Duodenal mucosa (tissue), 2 donors: ENCODE measurements around the gene ZNF407.

Experiments used
- H3K27ac ChIP-seq: one replicate; pipeline ENCODE4 v1.7.0; 2013; ENCODE audit warnings: low read depth, low read length
- H3K27me3 ChIP-seq, 2 donors: one replicate each; pipeline ENCODE4 v1.7.0; 2013; ENCODE audit warnings: low read length in 2 of 2, control low read depth in 1 of 2; ENCODE audit not compliant: insufficient read depth in 2 of 2, control insufficient read depth in 1 of 2
- H3K36me3 ChIP-seq, 2 donors: one replicate each; pipeline ENCODE4 v1.7.0; 2013; ENCODE audit warnings: low read length in 2 of 2, control low read depth in 1 of 2; ENCODE audit not compliant: insufficient read depth in 2 of 2, control insufficient read depth in 1 of 2
- H3K4me1 ChIP-seq, 2 donors: one replicate each; pipeline ENCODE4 v1.7.0; 2013; ENCODE audit warnings: low read length in 2 of 2, control low read depth in 1 of 2; ENCODE audit not compliant: insufficient read depth in 2 of 2, control insufficient read depth in 1 of 2
- H3K4me3 ChIP-seq, 2 donors: one replicate each; pipeline ENCODE4 v1.7.0; 2013; ENCODE audit warnings: low read length in 2 of 2, low read depth in 1 of 2
- H3K9ac ChIP-seq, 2 donors: one replicate each; pipeline ENCODE4 v1.7.0; 2013; ENCODE audit warnings: low read length in 2 of 2, low read depth in 1 of 2
- H3K9me3 ChIP-seq, 2 donors: one replicate each; pipeline ENCODE4 v1.7.0; 2013; ENCODE audit warnings: low read length in 2 of 2, control low read depth in 1 of 2; ENCODE audit not compliant: control insufficient read depth in 1 of 2

ZNF407 gene

DNA sequence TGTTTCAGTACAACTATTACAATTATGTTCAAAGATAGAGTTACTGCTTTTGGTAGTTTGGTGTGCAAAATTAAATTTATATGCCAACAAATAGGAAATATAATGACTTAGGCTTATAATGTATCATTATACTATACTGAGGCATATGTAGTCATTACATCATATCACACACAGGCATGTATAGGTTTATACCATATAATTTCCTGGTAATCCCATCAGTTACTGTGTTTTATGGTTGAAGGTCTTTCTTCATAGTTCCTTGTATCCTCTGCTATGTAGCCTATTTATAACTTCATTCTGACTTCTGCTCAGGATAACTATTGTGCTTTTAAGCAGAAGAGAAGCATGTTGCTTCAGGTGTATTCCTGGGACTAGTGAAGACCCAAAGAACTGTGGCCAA lies 110.5 kb downstream of the ZNF407 start:
- H3K4me1 ChIP-seq, result peaks cover 0 to 5% of the 10 kb centered on the region in 2 donors
- H3K36me3 ChIP-seq, result no peaks in the 10 kb centered on the region
- H3K9me3 ChIP-seq, result no peaks in the 10 kb centered on the region
- H3K27me3 ChIP-seq, result no peaks in the 10 kb centered on the region
- H3K9ac ChIP-seq, result no peak overlapping the region
- H3K4me3 ChIP-seq, result no peak overlapping the region
- no peak overlapping the region for H3K27ac ChIP-seq

DNA sequence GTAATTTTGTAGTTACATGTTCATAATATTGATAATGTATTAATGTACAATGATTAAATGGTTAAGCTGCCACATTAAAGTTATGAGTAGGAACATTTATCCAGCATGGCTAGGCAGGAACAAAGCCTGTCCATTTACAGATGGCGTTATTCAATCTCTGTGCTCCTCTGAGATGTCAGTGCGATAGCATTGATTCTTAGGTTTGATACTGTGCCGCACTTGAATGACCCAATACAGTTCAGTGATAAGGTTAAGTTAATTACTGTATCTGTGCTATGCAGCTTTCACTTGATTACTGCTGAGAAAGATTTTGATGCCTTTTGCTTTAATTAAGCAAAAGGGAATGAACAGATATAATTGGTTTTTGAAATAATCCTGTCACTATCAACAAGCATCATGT lies 111.8 kb downstream of the ZNF407 start:
- no peak overlapping the region for H3K4me3 ChIP-seq
- H3K9me3 ChIP-seq, result no peaks in the 10 kb centered on the region
- no peaks in the 10 kb centered on the region for H3K36me3 ChIP-seq
- H3K27ac ChIP-seq, result no peak overlapping the region
- peaks cover 0 to 5% of the 10 kb centered on the region in 2 donors for H3K4me1 ChIP-seq
- no peaks in the 10 kb centered on the region for H3K27me3 ChIP-seq
- no peak overlapping the region for H3K9ac ChIP-seq

DNA sequence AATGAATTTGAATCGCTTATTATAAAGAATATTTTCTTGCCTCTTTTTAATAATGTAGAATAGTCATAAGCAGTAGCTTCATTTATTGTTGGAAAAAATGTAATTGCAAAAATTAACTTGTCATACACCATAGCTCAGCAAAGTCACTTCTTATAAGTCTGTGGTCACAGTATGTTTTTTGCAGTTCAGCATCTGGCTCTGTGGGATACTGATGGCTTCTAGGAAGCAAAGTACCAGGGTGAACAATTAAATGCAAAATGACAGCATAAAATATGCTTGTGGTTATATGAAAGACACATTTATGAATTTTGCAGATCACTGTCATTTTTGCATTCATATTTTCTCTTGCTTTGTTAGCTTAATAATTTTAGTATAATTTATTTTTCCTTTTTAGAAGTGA lies 116.5 kb downstream of the ZNF407 start:
- Histone ChIP-seq H3K36me3 (no peaks in the 10 kb centered on the region), H3K4me3 (no peak overlapping the region), H3K9ac (no peak overlapping the region), H3K4me1 (no peaks in the 10 kb centered on the region), H3K27ac (no peak overlapping the region), H3K27me3 (no peaks in the 10 kb centered on the region), H3K9me3 (no peaks in the 10 kb centered on the region)

DNA sequence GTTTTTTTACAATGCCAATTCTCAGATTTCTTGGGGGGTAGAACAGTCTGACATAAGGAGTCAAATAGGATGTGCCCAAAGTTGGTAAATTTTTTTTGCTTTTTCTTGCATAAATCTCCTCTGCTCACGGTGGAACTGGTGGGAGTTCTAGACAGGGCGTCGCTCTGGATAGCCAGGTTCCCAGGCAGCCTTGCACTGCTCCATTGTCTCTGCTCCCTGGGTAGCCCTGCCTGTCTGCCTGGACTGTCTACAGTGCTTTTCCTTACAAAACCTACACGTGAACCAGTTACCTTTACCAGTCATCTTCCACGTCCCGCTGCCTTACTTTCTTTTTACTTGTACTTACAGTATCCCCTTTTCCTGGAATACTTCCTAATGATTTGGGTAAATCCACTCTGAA lies 117.1 kb downstream of the ZNF407 start:
- no peak overlapping the region for H3K4me3 ChIP-seq
- H3K27ac ChIP-seq, result no peak overlapping the region
- no peaks in the 10 kb centered on the region for H3K27me3 ChIP-seq

DNA sequence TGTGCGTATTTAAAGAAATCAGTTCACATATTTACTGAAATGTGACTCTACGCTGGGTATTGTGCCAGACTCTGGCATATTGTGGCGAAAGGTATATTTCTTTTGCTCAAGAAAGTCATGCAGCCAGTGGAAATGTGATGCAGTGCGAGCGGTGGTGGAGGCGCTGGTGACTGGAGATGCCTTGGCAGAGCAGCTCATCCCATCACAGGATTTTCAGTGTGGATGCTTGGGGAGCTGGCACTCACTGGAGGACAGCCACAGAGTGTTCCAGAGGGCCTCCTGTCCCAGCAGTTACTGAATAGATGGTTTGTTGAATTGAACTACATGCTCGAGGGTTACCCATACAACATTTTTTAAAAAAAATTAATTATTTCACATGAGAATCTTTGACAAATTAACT lies 117.6 kb downstream of the ZNF407 start:
- Histone ChIP-seq H3K9ac (no peak overlapping the region), H3K36me3 (no peaks in the 10 kb centered on the region), H3K27ac (no peak overlapping the region), H3K9me3 (no peaks in the 10 kb centered on the region), H3K4me1 (no peaks in the 10 kb centered on the region), H3K27me3 (no peaks in the 10 kb centered on the region), H3K4me3 (no peak overlapping the region)

More for the DNA sequence above, 117.1 kb downstream of the ZNF407 start:
- Histone ChIP-seq H3K4me1 (no peaks in the 10 kb centered on the region), H3K36me3 (no peaks in the 10 kb centered on the region), H3K9ac (no peak overlapping the region), H3K9me3 (no peaks in the 10 kb centered on the region)

DNA sequence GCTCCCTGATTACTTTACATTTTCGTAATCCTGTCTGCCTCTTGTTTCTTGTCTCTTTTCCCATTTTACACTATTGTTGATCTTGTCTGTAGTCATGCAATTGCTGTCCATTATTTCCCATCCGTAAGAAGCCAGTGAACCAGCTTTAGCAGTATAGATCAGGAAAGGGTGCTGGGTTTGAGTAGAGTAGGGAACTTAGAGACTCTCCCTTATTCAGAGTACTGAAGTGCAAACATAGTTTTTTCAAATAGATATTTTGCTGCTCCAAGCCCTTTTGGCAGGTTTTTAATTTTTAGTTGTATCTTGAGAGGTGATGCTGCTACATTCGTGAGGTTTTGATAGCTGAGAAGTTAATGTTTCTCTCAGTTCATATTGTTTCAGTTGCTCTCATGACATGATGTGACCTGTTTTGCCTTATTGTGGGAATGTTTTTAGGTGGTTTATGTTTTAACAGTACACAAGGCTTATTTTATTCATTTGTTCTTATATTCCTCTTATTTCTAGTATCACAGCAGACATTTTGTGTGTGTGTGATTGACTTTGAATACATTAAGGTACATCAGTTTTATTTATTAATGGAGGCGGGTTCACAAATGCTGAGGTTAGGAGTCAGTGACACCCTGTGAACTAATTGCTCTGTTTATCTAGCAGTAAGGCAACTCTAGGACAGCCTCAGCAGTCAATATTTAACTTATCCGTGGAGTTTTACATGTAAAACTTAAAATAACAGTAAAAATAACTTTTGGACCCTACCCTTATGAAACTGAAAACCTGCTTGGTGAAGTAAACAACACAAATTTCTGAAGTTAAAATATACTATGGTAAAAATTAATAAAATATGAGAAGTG lies 118.4 kb downstream of the ZNF407 start:
- Histone ChIP-seq H3K9me3 (no peaks in the 10 kb centered on the region), H3K36me3 (no peaks in the 10 kb centered on the region), H3K27ac (no peak overlapping the region), H3K9ac (no peak overlapping the region), H3K4me1 (no peaks in the 10 kb centered on the region), H3K27me3 (no peaks in the 10 kb centered on the region), H3K4me3 (no peak overlapping the region)

DNA sequence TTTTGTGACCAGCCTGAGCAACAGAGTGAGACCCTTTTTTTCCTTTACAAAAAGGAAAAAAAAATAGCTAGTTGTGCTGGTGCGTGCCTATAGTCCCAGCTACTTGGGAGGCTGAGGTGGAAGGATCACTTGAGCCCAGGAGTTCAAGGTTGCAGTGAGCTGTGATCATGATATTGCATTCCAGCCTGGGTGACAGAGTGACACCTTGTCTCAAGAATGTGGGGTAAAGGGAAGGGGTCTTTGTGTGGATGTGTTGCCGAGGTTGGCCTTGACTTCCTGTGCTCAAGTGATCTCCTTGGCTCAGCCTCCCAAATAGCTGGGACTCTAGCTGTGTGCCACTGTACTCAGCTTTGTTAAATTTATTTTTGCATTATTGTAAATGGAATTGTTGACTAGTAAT lies 120.6 kb downstream of the ZNF407 start:
- no peaks in the 10 kb centered on the region for H3K9me3 ChIP-seq
- H3K4me1 ChIP-seq, result no peaks in the 10 kb centered on the region
- H3K4me3 ChIP-seq, result no peak overlapping the region
- no peak overlapping the region for H3K9ac ChIP-seq
- no peaks in the 10 kb centered on the region for H3K27me3 ChIP-seq
- no peak overlapping the region for H3K27ac ChIP-seq
- no peaks in the 10 kb centered on the region for H3K36me3 ChIP-seq

DNA sequence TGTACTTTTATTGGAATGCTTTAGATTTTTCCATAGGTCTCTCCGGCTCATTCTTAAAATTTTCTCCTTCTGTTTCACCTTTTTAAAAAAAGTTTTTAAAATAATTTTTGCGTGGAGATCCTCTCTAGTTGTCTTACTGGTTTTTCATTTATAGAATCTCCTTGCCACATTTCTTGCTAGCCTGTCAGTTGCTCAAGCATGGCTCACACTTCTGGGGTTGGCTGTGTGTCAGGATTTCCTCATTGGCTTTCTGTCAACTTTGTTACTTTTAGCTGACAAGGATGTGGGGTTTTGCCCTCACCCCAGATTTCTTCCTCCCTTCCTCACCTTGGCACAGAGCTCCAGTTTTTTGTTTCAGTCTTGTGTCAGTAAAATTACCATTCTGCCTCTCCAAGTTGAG lies 124.6 kb downstream of the ZNF407 start:
- Histone ChIP-seq H3K9ac (no peak overlapping the region), H3K9me3 (no peaks in the 10 kb centered on the region), H3K4me1 (no peaks in the 10 kb centered on the region), H3K36me3 (no peaks in the 10 kb centered on the region), H3K27ac (no peak overlapping the region), H3K27me3 (no peaks in the 10 kb centered on the region), H3K4me3 (no peak overlapping the region)

DNA sequence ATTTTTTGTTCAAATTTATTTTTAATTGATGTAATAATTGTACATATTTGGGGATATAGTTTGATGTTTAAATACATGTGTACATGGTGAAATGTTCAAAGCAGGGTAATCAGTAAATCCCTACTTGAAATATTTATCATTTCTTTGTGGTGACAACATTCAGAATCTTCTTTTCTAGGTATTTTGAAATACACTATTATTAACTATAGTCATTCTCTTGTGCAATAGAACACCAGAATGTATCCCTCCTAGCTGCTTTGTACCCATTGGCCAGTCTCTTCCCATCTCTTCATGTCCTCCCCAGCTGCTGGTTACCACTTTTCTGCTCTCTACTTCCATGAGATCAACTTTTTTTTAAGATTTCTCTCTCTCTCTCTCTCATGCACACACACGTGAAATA lies 126.5 kb downstream of the ZNF407 start:
- Histone ChIP-seq H3K27me3 (no peaks in the 10 kb centered on the region), H3K27ac (no peak overlapping the region), H3K9me3 (no peaks in the 10 kb centered on the region), H3K9ac (no peak overlapping the region), H3K4me1 (no peaks in the 10 kb centered on the region), H3K36me3 (no peaks in the 10 kb centered on the region), H3K4me3 (no peak overlapping the region)

DNA sequence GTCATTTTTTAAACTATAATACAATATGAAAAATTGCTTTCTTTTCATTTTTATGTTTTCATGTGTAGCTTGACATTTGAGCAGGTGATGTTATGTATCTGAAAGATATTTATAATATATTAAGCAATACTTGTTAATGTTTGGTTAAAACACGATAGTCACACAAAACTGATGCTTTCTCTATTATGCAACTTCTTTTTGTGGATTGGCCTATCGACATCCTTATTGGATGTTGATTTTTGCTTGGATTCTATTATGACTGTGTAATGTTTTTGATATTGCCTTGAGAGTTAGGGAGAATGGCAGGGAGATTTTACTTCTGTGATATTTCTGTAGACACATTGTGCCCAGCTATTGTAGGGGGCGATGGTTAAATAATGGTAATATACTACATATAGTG lies 128.0 kb downstream of the ZNF407 start:
- Histone ChIP-seq H3K9me3 (no peaks in the 10 kb centered on the region), H3K9ac (no peak overlapping the region), H3K36me3 (no peaks in the 10 kb centered on the region), H3K4me1 (no peaks in the 10 kb centered on the region), H3K27me3 (no peaks in the 10 kb centered on the region), H3K4me3 (no peak overlapping the region), H3K27ac (no peak overlapping the region)
